ENCODE data around the gene SLC10A1.

Gene SLC10A1

DNA sequence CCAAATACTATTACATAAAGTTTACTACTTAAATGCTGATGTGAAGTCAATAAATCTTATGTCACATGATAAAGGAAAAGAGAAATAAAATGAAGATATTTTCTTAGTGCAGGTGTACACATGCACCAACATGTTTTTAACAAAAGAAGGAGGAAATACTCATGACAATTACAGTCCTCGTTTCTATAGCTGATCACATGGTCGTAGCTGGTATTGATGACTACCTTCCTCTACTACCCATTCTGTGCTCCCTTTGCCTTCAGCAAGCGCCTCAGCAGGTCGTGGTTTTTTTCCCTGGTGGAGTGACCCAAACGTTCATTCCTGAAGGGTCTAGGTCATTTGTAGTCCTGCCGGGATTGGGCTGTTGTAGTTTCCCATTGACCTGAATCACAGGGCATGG, 25.4 kb upstream of the SLC10A1 start:
- no peak for DNase-seq
- Histone ChIP-seq H3K36me3 (no peaks in the 10 kb centered on the region), H3K4me1 (no peaks in the 10 kb centered on the region), H3K4me3 (ENCODE audit: low read depth, low read length) (no peak overlapping the region), H3K9me3 (no peaks in the 10 kb centered on the region), H3K27me3 (peaks cover 23% of the 10 kb centered on the region)
- TF ChIP-seq, protein P1, sequence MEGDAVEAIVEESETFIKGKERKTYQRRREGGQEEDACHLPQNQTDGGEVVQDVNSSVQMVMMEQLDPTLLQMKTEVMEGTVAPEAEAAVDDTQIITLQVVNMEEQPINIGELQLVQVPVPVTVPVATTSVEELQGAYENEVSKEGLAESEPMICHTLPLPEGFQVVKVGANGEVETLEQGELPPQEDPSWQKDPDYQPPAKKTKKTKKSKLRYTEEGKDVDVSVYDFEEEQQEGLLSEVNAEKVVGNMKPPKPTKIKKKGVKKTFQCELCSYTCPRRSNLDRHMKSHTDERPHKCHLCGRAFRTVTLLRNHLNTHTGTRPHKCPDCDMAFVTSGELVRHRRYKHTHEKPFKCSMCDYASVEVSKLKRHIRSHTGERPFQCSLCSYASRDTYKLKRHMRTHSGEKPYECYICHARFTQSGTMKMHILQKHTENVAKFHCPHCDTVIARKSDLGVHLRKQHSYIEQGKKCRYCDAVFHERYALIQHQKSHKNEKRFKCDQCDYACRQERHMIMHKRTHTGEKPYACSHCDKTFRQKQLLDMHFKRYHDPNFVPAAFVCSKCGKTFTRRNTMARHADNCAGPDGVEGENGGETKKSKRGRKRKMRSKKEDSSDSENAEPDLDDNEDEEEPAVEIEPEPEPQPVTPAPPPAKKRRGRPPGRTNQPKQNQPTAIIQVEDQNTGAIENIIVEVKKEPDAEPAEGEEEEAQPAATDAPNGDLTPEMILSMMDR (IDR thresholded peaks at IDR 0.05; ENCODE audit: low read depth, low read length): no peak

DNA sequence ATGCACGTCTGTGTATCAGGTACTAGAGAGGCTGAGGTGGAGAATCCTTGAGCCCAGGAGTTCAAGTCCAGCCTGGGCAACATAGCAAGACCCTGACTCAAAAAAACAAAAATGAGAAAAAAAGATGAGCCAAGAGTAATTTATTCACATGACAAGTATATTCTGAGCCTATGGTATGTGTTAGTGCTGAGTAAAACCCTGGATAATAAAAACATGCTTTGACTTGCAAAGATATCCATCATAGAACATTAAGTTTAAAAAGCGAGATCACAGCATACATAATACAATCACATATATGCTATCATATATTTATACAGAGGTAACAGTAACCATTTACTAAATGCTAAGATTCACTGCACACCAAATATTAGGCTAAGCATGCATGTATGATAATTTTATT, 23.9 kb upstream of the SLC10A1 start:
- Histone ChIP-seq H3K9me3 (no peaks in the 10 kb centered on the region), H3K4me3 (ENCODE audit: low read depth, low read length) (no peak overlapping the region), H3K36me3 (no peaks in the 10 kb centered on the region), H3K27me3 (peaks cover 35% of the 10 kb centered on the region), H3K4me1 (no peaks in the 10 kb centered on the region)
- TF ChIP-seq, protein P1 (IDR thresholded peaks at IDR 0.05; ENCODE audit: low read depth, low read length): no peak
- DNase-seq: no peak

GRCh38 chr14:69819607-69820006, 22.6 kb upstream of the SLC10A1 start:
- peaks cover 48% of the 10 kb centered on the region for H3K27me3 ChIP-seq
- no peaks in the 10 kb centered on the region for H3K36me3 ChIP-seq
- TF ChIP-seq, protein P1 (IDR thresholded peaks at IDR 0.05; ENCODE audit: low read depth, low read length): no peak
- DNase-seq: no peak
- H3K4me1 ChIP-seq: no peaks in the 10 kb centered on the region
- H3K4me3 ChIP-seq (ENCODE audit: low read depth, low read length): no peak overlapping the region
- no peaks in the 10 kb centered on the region for H3K9me3 ChIP-seq

GRCh38 chr14:69818758-69819191, 21.7 kb upstream of the SLC10A1 start:
- no peaks in the 10 kb centered on the region for H3K36me3 ChIP-seq
- TF ChIP-seq, protein P1 (IDR thresholded peaks at IDR 0.05; ENCODE audit: low read depth, low read length): peak; percentile 92
- H3K9me3 ChIP-seq: no peaks in the 10 kb centered on the region
- peaks cover 54% of the 10 kb centered on the region for H3K27me3 ChIP-seq
- DNase-seq: peak; percentile 60
- no peaks in the 10 kb centered on the region for H3K4me1 ChIP-seq
- no peak overlapping the region for H3K4me3 ChIP-seq (ENCODE audit: low read depth, low read length)

DNA sequence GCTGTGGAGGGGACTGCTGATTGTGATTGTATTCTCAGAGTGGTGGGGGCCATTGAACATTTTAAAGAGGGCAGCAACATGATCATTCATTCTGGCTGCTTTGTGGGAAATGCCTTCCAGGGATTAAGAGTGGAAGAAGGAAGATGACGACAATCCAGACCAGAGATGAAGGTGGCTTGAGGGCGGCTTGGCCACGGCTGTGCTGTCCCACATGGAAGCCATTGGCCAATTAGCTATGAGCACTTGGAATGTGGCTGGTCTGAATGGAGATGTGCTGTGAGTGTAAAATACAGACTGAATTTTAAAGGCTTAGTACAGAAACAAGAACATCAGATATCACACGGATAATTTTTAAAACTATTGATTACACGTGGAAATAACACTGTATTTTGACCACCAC, 19.2 kb upstream of the SLC10A1 start:
- Histone ChIP-seq H3K4me3 (ENCODE audit: low read depth, low read length) (no peak overlapping the region), H3K9me3 (no peaks in the 10 kb centered on the region), H3K27me3 (peaks cover 51% of the 10 kb centered on the region), H3K36me3 (no peaks in the 10 kb centered on the region), H3K4me1 (no peaks in the 10 kb centered on the region)
- TF ChIP-seq, protein P1 (IDR thresholded peaks at IDR 0.05; ENCODE audit: low read depth, low read length): no peak
- DNase-seq: no peak

- no peak for DNase-seq
- Histone ChIP-seq H3K4me1 (no peaks in the 10 kb centered on the region), H3K9me3 (no peaks in the 10 kb centered on the region), H3K36me3 (no peaks in the 10 kb centered on the region), H3K27me3 (peaks cover 51% of the 10 kb centered on the region), H3K4me3 (ENCODE audit: low read depth, low read length) (no peak overlapping the region)
- TF ChIP-seq, protein P1 (IDR thresholded peaks at IDR 0.05; ENCODE audit: low read depth, low read length): no peak
Measured at GRCh38 chr14:69815556-69815955, 18.5 kb upstream of the SLC10A1 start.
